ENCODE data around the gene TM9SF2. TPM values are rescaled to one million over a fixed set of nuclear protein-coding genes. Genes with fewer than 3 reads are reported as not detected.

Gene TM9SF2
- total RNA-seq, 1 donor, result 165 TPM

DNA sequence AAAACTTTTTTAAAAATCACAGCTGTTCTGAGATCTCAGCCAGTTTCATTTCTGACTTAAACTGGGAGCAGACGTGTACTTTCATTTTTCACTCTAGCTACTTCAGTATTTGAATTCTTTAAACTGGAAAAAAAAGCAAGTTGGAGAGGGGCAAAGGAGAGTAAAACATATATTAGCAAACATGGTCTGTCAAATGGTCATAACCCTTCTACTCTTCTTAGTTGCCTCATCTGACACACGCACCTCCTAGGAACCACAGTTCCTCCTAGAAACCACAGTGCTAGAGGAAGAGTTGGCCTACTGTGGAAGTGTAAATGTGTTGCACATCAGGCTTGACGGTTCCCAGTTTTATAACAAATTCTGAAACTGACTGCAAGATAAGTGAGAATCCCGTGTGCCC lies 47.2 kb downstream of the TM9SF2 start:
- no peak for DNase-seq (ENCODE audit: low read depth)
- TF ChIP-seq, protein P1, sequence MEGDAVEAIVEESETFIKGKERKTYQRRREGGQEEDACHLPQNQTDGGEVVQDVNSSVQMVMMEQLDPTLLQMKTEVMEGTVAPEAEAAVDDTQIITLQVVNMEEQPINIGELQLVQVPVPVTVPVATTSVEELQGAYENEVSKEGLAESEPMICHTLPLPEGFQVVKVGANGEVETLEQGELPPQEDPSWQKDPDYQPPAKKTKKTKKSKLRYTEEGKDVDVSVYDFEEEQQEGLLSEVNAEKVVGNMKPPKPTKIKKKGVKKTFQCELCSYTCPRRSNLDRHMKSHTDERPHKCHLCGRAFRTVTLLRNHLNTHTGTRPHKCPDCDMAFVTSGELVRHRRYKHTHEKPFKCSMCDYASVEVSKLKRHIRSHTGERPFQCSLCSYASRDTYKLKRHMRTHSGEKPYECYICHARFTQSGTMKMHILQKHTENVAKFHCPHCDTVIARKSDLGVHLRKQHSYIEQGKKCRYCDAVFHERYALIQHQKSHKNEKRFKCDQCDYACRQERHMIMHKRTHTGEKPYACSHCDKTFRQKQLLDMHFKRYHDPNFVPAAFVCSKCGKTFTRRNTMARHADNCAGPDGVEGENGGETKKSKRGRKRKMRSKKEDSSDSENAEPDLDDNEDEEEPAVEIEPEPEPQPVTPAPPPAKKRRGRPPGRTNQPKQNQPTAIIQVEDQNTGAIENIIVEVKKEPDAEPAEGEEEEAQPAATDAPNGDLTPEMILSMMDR (IDR thresholded peaks at IDR 0.05; ENCODE audit: insufficient read depth, low read depth, low read length), result no peak
- no peak overlapping the region for H3K4me3 ChIP-seq (ENCODE audit: low read depth, low read length)

DNA sequence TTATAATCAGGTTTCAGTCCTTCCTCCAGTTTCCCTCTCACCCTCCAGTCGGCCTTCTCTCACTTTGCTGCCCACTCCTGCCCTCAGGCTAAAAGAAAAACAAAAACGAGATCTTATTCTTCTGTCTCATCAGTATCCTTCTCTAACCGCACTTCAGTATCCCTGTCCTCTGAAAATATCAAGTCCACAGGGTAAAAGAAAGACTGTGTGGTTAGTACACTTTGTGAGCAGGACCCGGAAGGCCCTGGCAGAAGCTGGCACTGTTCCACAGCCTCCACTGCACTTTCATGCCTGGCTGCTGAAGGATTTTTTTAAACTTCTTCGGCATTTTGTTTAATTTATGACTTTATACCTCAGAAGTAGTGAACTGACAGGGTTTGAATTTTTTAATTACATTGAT lies 51.8 kb downstream of the TM9SF2 start:
- TF ChIP-seq, protein P1 (IDR thresholded peaks at IDR 0.05; ENCODE audit: insufficient read depth, low read depth, low read length), result no peak
- no peak for DNase-seq (ENCODE audit: low read depth)
- no peak overlapping the region for H3K4me3 ChIP-seq (ENCODE audit: low read depth, low read length)

DNA sequence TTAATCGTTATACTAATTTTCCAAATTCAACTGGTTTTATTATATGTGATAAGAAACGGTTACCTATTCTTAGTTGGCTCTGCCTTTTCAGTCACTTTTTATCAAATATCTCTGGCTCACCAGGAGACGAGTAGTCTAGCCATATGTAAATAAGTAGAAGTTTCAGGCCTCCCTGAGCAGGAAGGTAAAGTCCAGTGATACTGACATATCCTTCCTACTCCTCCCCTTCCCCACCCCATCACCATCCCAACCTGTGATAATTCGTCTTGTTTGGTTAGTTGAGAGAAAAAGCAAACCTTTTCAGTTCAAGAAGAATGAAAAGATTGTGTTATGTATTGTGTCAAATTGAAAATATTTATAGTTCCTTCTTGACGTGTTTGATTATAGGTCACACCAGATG lies 53.9 kb downstream of the TM9SF2 start:
- DNase-seq (ENCODE audit: low read depth), result no peak
- no peak overlapping the region for H3K4me3 ChIP-seq (ENCODE audit: low read depth, low read length)
- TF ChIP-seq, protein P1 (IDR thresholded peaks at IDR 0.05; ENCODE audit: insufficient read depth, low read depth, low read length), result no peak

DNA sequence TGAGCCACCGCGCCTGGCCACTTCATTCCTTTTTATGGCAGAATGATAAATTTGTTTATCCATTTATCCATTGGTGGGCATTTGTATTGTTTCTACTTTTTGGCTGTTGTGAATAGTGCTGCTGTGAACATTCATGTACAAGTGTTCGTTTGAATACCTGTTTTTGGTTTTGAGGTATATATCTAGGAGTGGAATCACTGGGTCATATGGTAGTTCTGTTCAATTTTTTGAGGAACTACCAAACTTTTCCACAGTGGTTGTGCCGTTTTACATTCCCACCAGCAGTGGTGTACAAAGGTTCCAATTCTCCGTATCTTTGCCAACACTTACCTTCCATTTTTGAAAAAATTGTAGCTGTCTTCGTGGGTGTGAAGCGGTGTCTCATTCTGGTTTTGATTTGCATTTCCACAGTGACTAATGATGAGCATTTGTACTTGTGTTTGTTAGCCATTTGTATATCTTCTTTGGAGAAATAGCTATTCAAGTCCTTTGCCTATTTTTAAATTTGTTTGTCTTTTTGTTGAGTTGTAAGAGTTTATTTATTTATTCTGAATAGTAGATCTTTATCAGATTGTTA lies 55.7 kb downstream of the TM9SF2 start:
- TF ChIP-seq, protein P1 (IDR thresholded peaks at IDR 0.05; ENCODE audit: insufficient read depth, low read depth, low read length), result no peak
- DNase-seq (ENCODE audit: low read depth), result no peak
- no peak overlapping the region for H3K4me3 ChIP-seq (ENCODE audit: low read depth, low read length)

DNA sequence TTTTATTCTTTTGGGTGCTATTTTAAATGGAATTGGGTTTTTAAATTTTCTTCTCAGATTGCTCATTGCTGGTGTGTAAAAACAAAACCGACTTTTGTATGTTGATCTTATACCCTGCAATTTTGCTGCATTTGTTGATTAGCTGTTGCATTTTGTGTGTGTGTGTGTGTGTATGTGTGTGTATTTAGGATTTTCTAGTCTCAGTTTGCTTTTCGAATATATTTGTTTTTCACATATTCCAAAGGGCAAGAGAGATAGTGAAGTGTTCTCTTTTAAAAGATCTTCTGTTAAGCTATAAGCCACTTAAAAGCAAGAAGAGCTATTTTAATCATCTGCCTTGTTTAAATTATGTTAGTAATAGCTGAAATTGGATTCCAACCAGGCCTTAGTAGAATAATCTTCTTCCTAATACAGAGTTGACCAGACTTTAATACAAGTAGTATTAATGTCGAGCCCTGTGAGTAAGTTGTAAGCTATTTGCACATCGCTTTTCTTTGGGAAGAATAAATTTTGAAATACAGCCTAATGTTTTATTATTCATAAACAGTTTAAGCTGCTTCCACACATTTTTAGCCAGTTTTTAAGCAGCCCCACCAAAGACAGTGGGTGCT lies 57.4 kb downstream of the TM9SF2 start:
- no peak for DNase-seq (ENCODE audit: low read depth)
- TF ChIP-seq, protein P1 (IDR thresholded peaks at IDR 0.05; ENCODE audit: insufficient read depth, low read depth, low read length), result no peak
- no peak overlapping the region for H3K4me3 ChIP-seq (ENCODE audit: low read depth, low read length)

GRCh38 chr13:99559560-99559959 lies 58.3 kb downstream of the TM9SF2 start:
- H3K4me3 ChIP-seq (ENCODE audit: low read depth, low read length), result no peak overlapping the region
- DNase-seq (ENCODE audit: low read depth), result no peak
- TF ChIP-seq, protein P1 (IDR thresholded peaks at IDR 0.05; ENCODE audit: insufficient read depth, low read depth, low read length), result no peak

GRCh38 chr13:99563404-99563803 lies 62.1 kb downstream of the TM9SF2 start:
- TF ChIP-seq, protein P1 (IDR thresholded peaks at IDR 0.05; ENCODE audit: insufficient read depth, low read depth, low read length), result no peak

More at GRCh38 chr13:99563404-99563803, 62.1 kb downstream of the TM9SF2 start:
- no peak for DNase-seq (ENCODE audit: low read depth)
- H3K4me3 ChIP-seq (ENCODE audit: low read depth, low read length), result no peak overlapping the region
